GM23338 (cell line): ENCODE results near the gene ALDH1A1. TPM values are rescaled to one million over a fixed set of nuclear protein-coding genes. Genes with fewer than 3 reads are reported as not detected.

Experiments used
- ATAC-seq: fragments of 200-7000 bp; cut with Tn5 transposase; 3 replicates; pipeline ENCODE4 v1.9.1; 2020
- DNase-seq: peaks from one replicate; pipeline ENCODE4 v3.0.0-alpha.2; 2015; ENCODE audit warnings: low spot score
- H2AFZ ChIP-seq: fragments of 200-600 bp; sonication (generic); 2 replicates; pipeline ENCODE4 v1.8.0; 2016; ENCODE audit warnings: antibody characterized with exemption, mild to moderate bottlenecking, moderate library complexity
- H3F3A ChIP-seq: fragments of 200-600 bp; sonication (generic); replicated peaks from 2 replicates; pipeline ENCODE4 v1.8.0; 2017; ENCODE audit warnings: antibody characterized with exemption, mixed run types, low read depth
- H3K27ac ChIP-seq: fragments of 200-600 bp; sonication (generic); 2 replicates; pipeline ENCODE4 v1.6.1; 2016; ENCODE audit warnings: low read depth
- H3K27me3 ChIP-seq: fragments of 200-600 bp; sonication (generic); 2 replicates; pipeline ENCODE4 v1.8.0; 2016; ENCODE audit warnings: mild to moderate bottlenecking, mixed run types, moderate library complexity; ENCODE audit not compliant: insufficient read depth
- H3K36me3 ChIP-seq: fragments of 200-600 bp; sonication (generic); 2 replicates; pipeline ENCODE4 v1.8.0; 2016; ENCODE audit warnings: mild to moderate bottlenecking; ENCODE audit not compliant: insufficient read depth
- H3K4me1 ChIP-seq: fragments of 200-600 bp; sonication (generic); 2 replicates; pipeline ENCODE4 v1.8.0; 2016; ENCODE audit warnings: mild to moderate bottlenecking, moderate library complexity; ENCODE audit not compliant: insufficient read depth
- H3K4me2 ChIP-seq: fragments of 200-600 bp; sonication (generic); 2 replicates; pipeline ENCODE4 v1.7.1; 2017; ENCODE audit warnings: mixed run types
- H3K4me3 ChIP-seq: fragments of 200-600 bp; sonication (generic); 2 replicates; pipeline ENCODE4 v1.6.1; 2016; ENCODE audit warnings: mixed run types
- H3K79me2 ChIP-seq: fragments of 200-600 bp; sonication (generic); replicated peaks from 2 replicates; pipeline ENCODE4 v1.8.0; 2017; ENCODE audit warnings: mild to moderate bottlenecking; ENCODE audit not compliant: insufficient read depth
- H3K9me2 ChIP-seq: fragments of 200-600 bp; sonication (generic); 2 replicates; pipeline ENCODE4 v1.8.0; 2017; ENCODE audit not compliant: insufficient read depth
- H4K20me1 ChIP-seq: fragments of 200-600 bp; sonication (generic); replicated peaks from 2 replicates; pipeline ENCODE4 v1.8.0; 2017; ENCODE audit warnings: mild to moderate bottlenecking; ENCODE audit not compliant: insufficient read depth
- H3K27ac Mint-ChIP-seq: 2 replicates; pipeline ENCODE4 v1.8.0; 2020; ENCODE audit warnings: inconsistent platforms, mild to moderate bottlenecking, moderate library complexity, mixed read lengths
- H3K27me3 Mint-ChIP-seq: 3 replicates; pipeline ENCODE4 v1.8.0; 2022; ENCODE audit warnings: low read depth, mild to moderate bottlenecking, moderate library complexity, mixed read lengths, inconsistent platforms; ENCODE audit not compliant: insufficient read depth, poor library complexity
- H3K36me3 Mint-ChIP-seq: 3 replicates; pipeline ENCODE4 v1.8.0; 2021; ENCODE audit warnings: low read depth, mild to moderate bottlenecking, inconsistent platforms, moderate library complexity, mixed read lengths
- H3K4me1 Mint-ChIP-seq: 3 replicates; pipeline ENCODE4 v1.8.0; 2020; ENCODE audit warnings: mild to moderate bottlenecking, inconsistent platforms, mixed read lengths
- H3K4me3 Mint-ChIP-seq: 3 replicates; pipeline ENCODE4 v1.8.0; 2021; ENCODE audit warnings: moderate library complexity, mild to moderate bottlenecking, inconsistent platforms, mixed read lengths
- H3K9me3 Mint-ChIP-seq: 3 replicates; pipeline ENCODE4 v1.8.0; 2020; ENCODE audit warnings: moderate library complexity, mild to moderate bottlenecking, inconsistent platforms, mixed read lengths
- CREB1 ChIP-seq: fragments of 250-450 bp; sonication (Bioruptor Pico); IDR thresholded peaks from 2 replicates; pipeline ENCODE4 v1.5.0; 2020; ENCODE audit warnings: low read depth, mild to moderate bottlenecking, moderate library complexity
- CTCF ChIP-seq, 2 experiments: fragments of 200-600 bp in 1 of 2; sonication (generic) in 1 of 2; conservative IDR thresholded peaks; 2 replicates each; pipeline versions ENCODE4 v1.5.1 to v1.6.1; 2016 to 2017; ENCODE audit warnings: antibody characterized with exemption in 2 of 2, low read depth in 2 of 2, mild to moderate bottlenecking in 2 of 2, moderate library complexity in 1 of 2
- EZH2 ChIP-seq: fragments of 200-600 bp; sonication (generic); IDR thresholded peaks from one replicate; pipeline ENCODE4 v1.8.0; 2017; ENCODE audit warnings: antibody characterized with exemption, mild to moderate bottlenecking, low read depth; ENCODE audit not compliant: unreplicated experiment
- EZH2phosphoT487 ChIP-seq: fragments of 200-600 bp; sonication (generic); IDR thresholded peaks from one replicate; pipeline ENCODE4 v1.8.1; 2018; ENCODE audit warnings: antibody characterized with exemption; ENCODE audit not compliant: unreplicated experiment
- JUNB ChIP-seq: IDR thresholded peaks from one replicate; pipeline ENCODE4 v1.6.1; 2016; ENCODE audit warnings: antibody characterized with exemption; ENCODE audit not compliant: unreplicated experiment
- NANOG ChIP-seq: IDR thresholded peaks from 2 replicates; pipeline ENCODE4 v1.6.1; 2016; ENCODE audit warnings: antibody characterized with exemption, borderline replicate concordance
- POLR2AphosphoS5 ChIP-seq: IDR thresholded peaks from 2 replicates; pipeline ENCODE4 v1.6.1; 2016; ENCODE audit warnings: antibody characterized with exemption, low read depth
- STAT1 ChIP-seq: IDR thresholded peaks from one replicate; pipeline ENCODE4 v1.6.1; 2016; ENCODE audit warnings: antibody characterized with exemption; ENCODE audit not compliant: unreplicated experiment
- ZNF114 ChIP-seq: fragments of 250-450 bp; sonication (Bioruptor Pico); IDR thresholded peaks from 2 replicates; pipeline ENCODE4 v1.5.0; 2020; ENCODE audit warnings: mild to moderate bottlenecking, moderate library complexity
- ZNF331 ChIP-seq: fragments of 250-450 bp; sonication (Bioruptor Pico); IDR thresholded peaks from 2 replicates; pipeline ENCODE4 v1.5.0; 2020; ENCODE audit warnings: low read depth, mild to moderate bottlenecking, moderate library complexity
- polyA plus RNA-seq: library from polyadenylated mRNA; unstranded; fragments of >200 nt; fragmentation: Nextera tagmentation; extraction: Ambion mirVana; gene quantifications from 2 replicates; pipeline ENCODE4 v1.2.1, GENCODE V29; 2016
- total RNA-seq: library from RNA; depleted of rRNA; stranded (reverse); fragments of >200 nt; shearing (Covaris generic); gene quantifications from 2 replicates; pipeline ENCODE4 v1.2.3, GENCODE V29; 2014
- TF ChIP-seq, protein P1 (sequence below): IDR thresholded peaks from 2 replicates; pipeline ENCODE4 v1.6.1; 2016; ENCODE audit warnings: antibody characterized with exemption
- TF ChIP-seq, protein P2 (sequence below): fragments of 250-450 bp; sonication (Bioruptor Pico); IDR thresholded peaks from 2 replicates; pipeline ENCODE4 v1.5.0; 2020; ENCODE audit warnings: mild to moderate bottlenecking, moderate library complexity
- TF ChIP-seq, protein P3 (sequence below): IDR thresholded peaks from one replicate; pipeline ENCODE4 v1.6.1; 2018; ENCODE audit warnings: antibody characterized with exemption; ENCODE audit not compliant: unreplicated experiment

ALDH1A1 gene
- total and polyA plus RNA-seq, 2 experiments from 2014 or later = 2.1 to 3.4 TPM

DNA sequence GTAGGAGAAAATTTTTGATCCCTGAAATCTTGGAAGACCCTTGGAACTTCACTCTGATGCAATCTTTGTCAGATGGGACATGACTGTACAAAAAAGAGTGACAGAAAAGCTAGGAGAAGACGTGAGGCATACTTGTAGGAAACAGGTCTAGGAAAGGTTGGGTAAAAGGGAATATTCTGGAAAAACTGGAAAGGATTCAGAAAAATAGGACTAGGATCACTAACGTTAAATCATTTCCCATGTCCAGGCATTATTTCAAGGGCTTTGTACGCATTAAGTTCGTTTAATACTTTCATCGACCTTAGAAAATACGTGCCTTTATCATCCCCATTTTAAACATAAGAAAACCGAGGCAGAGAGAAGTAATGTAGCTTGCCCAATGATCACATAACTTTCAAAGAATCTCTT, 2.9 kb downstream of the ALDH1A1 start:
- Mint-ChIP-seq H3K4me3 (no peak overlapping the region), H3K4me1 (peaks cover 22% of the 10 kb centered on the region; the same call in 2 of the 3 replicates), H3K27me3 (no peaks in the 10 kb centered on the region), H3K36me3 (no peaks in the 10 kb centered on the region), H3K9me3 (no peaks in the 10 kb centered on the region), H3K27ac (peak overlapping the region; percentile 19; the same call in 1 of the 2 replicates)
- no peak for TF ChIP-seq EZH2phosphoT487
- no peak for TF ChIP-seq ZNF331 (CRISPR knock-in tag)
- no peak for TF ChIP-seq EZH2
- TF ChIP-seq POLR2AphosphoS5 = no peak
- TF ChIP-seq CREB1 (CRISPR knock-in tag) = no peak
- TF ChIP-seq CTCF (conservative IDR thresholded peaks at IDR 0.05; ENCODE audit: low read depth in 2 of 2) = no peak
- no peak for TF ChIP-seq STAT1
- no peak for TF ChIP-seq ZNF114 (CRISPR knock-in tag)
- TF ChIP-seq, protein P1, sequence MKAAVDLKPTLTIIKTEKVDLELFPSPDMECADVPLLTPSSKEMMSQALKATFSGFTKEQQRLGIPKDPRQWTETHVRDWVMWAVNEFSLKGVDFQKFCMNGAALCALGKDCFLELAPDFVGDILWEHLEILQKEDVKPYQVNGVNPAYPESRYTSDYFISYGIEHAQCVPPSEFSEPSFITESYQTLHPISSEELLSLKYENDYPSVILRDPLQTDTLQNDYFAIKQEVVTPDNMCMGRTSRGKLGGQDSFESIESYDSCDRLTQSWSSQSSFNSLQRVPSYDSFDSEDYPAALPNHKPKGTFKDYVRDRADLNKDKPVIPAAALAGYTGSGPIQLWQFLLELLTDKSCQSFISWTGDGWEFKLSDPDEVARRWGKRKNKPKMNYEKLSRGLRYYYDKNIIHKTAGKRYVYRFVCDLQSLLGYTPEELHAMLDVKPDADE = no peak
- TF ChIP-seq, protein P2, sequence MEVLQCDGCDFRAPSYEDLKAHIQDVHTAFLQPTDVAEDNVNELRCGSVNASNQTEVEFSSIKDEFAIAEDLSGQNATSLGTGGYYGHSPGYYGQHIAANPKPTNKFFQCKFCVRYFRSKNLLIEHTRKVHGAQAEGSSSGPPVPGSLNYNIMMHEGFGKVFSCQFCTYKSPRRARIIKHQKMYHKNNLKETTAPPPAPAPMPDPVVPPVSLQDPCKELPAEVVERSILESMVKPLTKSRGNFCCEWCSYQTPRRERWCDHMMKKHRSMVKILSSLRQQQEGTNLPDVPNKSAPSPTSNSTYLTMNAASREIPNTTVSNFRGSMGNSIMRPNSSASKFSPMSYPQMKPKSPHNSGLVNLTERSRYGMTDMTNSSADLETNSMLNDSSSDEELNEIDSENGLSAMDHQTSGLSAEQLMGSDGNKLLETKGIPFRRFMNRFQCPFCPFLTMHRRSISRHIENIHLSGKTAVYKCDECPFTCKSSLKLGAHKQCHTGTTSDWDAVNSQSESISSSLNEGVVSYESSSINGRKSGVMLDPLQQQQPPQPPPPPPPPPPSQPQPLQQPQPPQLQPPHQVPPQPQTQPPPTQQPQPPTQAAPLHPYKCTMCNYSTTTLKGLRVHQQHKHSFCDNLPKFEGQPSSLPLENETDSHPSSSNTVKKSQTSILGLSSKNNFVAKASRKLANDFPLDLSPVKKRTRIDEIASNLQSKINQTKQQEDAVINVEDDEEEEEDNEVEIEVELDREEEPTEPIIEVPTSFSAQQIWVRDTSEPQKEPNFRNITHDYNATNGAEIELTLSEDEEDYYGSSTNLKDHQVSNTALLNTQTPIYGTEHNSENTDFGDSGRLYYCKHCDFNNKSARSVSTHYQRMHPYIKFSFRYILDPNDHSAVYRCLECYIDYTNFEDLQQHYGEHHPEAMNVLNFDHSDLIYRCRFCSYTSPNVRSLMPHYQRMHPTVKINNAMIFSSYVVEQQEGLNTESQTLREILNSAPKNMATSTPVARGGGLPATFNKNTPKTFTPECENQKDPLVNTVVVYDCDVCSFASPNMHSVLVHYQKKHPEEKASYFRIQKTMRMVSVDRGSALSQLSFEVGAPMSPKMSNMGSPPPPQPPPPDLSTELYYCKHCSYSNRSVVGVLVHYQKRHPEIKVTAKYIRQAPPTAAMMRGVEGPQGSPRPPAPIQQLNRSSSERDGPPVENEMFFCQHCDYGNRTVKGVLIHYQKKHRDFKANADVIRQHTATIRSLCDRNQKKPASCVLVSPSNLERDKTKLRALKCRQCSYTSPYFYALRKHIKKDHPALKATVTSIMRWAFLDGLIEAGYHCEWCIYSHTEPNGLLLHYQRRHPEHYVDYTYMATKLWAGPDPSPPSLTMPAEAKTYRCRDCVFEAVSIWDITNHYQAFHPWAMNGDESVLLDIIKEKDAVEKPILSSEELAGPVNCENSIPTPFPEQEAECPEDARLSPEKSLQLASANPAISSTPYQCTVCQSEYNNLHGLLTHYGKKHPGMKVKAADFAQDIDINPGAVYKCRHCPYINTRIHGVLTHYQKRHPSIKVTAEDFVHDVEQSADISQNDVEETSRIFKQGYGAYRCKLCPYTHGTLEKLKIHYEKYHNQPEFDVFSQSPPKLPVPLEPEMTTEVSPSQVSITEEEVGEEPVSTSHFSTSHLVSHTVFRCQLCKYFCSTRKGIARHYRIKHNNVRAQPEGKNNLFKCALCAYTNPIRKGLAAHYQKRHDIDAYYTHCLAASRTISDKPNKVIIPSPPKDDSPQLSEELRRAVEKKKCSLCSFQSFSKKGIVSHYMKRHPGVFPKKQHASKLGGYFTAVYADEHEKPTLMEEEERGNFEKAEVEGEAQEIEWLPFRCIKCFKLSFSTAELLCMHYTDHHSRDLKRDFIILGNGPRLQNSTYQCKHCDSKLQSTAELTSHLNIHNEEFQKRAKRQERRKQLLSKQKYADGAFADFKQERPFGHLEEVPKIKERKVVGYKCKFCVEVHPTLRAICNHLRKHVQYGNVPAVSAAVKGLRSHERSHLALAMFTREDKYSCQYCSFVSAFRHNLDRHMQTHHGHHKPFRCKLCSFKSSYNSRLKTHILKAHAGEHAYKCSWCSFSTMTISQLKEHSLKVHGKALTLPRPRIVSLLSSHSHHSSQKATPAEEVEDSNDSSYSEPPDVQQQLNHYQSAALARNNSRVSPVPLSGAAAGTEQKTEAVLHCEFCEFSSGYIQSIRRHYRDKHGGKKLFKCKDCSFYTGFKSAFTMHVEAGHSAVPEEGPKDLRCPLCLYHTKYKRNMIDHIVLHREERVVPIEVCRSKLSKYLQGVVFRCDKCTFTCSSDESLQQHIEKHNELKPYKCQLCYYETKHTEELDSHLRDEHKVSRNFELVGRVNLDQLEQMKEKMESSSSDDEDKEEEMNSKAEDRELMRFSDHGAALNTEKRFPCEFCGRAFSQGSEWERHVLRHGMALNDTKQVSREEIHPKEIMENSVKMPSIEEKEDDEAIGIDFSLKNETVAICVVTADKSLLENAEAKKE = no peak
- TF ChIP-seq, protein P3, sequence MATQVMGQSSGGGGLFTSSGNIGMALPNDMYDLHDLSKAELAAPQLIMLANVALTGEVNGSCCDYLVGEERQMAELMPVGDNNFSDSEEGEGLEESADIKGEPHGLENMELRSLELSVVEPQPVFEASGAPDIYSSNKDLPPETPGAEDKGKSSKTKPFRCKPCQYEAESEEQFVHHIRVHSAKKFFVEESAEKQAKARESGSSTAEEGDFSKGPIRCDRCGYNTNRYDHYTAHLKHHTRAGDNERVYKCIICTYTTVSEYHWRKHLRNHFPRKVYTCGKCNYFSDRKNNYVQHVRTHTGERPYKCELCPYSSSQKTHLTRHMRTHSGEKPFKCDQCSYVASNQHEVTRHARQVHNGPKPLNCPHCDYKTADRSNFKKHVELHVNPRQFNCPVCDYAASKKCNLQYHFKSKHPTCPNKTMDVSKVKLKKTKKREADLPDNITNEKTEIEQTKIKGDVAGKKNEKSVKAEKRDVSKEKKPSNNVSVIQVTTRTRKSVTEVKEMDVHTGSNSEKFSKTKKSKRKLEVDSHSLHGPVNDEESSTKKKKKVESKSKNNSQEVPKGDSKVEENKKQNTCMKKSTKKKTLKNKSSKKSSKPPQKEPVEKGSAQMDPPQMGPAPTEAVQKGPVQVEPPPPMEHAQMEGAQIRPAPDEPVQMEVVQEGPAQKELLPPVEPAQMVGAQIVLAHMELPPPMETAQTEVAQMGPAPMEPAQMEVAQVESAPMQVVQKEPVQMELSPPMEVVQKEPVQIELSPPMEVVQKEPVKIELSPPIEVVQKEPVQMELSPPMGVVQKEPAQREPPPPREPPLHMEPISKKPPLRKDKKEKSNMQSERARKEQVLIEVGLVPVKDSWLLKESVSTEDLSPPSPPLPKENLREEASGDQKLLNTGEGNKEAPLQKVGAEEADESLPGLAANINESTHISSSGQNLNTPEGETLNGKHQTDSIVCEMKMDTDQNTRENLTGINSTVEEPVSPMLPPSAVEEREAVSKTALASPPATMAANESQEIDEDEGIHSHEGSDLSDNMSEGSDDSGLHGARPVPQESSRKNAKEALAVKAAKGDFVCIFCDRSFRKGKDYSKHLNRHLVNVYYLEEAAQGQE = no peak
- no peak for TF ChIP-seq NANOG
- TF ChIP-seq JUNB = no peak
- ATAC-seq = no peak
- no peaks in the 10 kb centered on the region for H3K9me2 ChIP-seq
- peaks cover 5% of the 10 kb centered on the region; the same call in 1 of the 2 replicates for H3K4me1 ChIP-seq
- DNase-seq = no peak
- no peaks in the 10 kb centered on the region for H4K20me1 ChIP-seq
- H3K79me2 ChIP-seq = no peaks in the 10 kb centered on the region
- no peaks in the 10 kb centered on the region for H3K36me3 ChIP-seq
- no peak overlapping the region for H3K4me3 ChIP-seq
- H3K4me2 ChIP-seq = no peak overlapping the region
- H2AFZ ChIP-seq = no peak overlapping the region
- no peaks in the 10 kb centered on the region for H3K27me3 ChIP-seq
- H3F3A ChIP-seq = no peaks in the 10 kb centered on the region
- H3K27ac ChIP-seq = no peak overlapping the region
